ENCODE results near the gene CACNB4. TPM values are rescaled to one million over a fixed set of nuclear protein-coding genes. Genes with fewer than 3 reads are reported as not detected.
"Not testable (repeated sequence)": the region's sequence is repeated elsewhere in the genome, so short reads cannot be mapped to it uniquely, and the experiment has no call there.

The CACNB4 gene
- total RNA-seq, 1 donor from 2014 or later, result 0.14 TPM

DNA sequence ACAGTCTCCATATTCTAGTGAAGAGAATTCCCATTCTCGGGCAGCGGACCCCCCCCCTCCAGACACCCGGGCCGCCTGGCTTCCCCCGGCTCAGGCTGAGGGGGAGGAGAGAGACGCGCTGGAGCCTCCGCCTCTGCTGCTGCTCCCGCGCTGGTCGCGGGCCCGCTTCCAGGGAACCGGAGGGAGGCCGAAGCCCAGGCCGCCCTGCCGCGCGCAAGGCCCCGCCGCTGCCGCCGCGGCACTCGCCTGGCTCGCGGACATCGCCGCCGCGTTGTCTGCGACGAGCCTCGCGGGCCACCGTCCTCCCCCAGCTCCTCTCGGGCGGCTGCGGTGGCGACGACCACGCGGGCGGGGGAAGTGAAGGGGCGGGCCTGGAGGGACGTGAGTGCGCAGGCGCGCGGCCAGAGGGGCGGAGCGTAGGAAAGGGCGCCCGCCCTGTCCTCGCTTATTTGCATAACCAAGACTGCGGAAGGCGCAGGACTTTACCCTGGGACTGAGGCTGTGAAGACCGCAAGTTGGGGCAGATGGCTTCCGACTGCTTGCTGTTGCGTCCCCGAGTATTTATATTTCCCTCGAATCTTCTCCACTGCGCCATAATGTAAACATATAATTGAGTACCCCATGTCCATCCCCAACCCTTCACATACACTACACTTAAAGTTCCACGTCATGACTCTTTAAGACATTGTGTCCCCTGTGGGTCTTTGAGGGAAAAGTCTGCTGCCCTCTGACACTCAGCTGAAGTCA is 270.5 kb downstream of the CACNB4 start, which contains the start of gene ARL5A:
Gene ARL5A, minus strand, starts transcription at position 279 of the 747 bp plus-strand sequence. Its CDS starts 245 bp downstream, at position 34.
- intact Hi-C loops (cut with micrococcal nuclease), result loop anchor here (1.0 to 10.0 kb wide), 6 partner anchors 8 to 889 kb away; partner anchors contain the start of genes PRPF40A and RBM43

DNA sequence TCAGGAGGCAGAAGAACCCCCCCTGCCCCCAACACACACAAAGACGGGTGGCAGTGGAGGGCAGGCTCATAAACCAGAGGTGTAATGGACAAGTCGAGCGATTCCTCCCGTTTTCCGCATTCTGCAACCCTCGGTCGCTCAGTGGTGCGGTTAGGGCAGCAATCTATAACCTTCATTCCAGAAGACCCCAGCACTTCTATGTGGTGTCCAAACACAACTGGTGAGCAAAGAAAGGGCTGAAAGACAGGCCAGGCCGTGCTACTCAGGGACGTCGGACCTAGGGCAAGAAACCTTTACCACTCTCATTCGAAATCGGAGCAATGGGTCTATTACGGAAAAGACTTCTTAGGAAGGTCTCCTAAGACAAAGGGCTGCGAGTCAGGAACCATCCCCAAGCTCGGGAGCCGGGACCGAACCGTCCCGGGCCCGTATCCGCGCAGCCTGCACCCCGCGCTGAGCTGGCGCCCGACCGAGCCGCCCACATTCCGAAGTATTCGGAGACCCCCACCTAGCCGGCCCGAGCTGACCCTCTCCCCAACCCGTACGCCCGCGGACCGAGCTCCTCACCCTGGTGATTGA is 271.2 kb downstream of the CACNB4 start:
- intact Hi-C loops (cut with micrococcal nuclease), result loop anchor here (1.0 to 10.0 kb wide), 9 partner anchors 7 to 890 kb away; partner anchors contain the start of genes PRPF40A and RBM43

DNA sequence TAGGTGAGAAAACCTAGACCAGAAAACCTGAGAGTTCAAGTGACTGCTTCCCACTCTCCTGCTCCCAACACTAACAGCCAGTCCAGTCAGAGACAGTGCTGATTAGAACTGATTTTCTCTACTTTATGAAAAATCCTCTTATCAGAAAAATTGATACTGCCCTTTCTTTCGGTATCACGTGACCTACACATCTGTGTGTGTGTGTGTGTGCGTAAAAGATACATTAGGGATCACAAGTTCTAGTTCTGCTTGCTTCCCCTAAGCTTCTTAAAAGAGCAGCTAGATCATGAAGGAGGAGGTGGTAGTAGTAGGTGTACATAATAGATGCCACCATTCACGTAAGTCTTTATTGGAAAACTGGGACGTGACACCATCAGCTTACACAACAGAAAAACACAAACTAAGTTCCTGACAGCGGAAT is 272.1 kb downstream of the CACNB4 start:
- intact Hi-C loops (cut with micrococcal nuclease), result loop anchor here (1.0 to 10.0 kb wide), 5 partner anchors 14 to 412 kb away; no protein-coding TSS in a partner anchor

DNA sequence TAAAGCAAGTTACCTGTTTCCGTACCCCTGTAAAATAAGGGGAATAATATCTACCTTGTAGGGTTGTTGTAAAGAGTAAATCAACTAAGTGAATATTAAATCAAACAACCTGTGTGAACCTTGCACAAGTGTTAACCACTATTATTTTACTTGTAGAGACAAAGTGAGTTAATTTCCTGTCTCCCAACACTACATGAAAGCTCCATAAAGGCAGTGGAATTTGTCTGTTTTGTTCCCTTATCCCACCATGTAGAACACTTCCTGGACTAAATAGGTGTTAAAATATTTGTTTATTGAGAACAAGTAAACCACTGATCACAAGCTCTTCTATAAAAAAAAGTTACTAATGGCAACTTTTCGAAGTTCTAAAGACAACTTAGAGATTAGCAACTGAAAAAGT is 274.0 kb downstream of the CACNB4 start:
- intact Hi-C loops (cut with micrococcal nuclease), result loop anchor here (5.0 to 10.0 kb wide), 2 partner anchors 202 to 410 kb away; no protein-coding TSS in a partner anchor

DNA sequence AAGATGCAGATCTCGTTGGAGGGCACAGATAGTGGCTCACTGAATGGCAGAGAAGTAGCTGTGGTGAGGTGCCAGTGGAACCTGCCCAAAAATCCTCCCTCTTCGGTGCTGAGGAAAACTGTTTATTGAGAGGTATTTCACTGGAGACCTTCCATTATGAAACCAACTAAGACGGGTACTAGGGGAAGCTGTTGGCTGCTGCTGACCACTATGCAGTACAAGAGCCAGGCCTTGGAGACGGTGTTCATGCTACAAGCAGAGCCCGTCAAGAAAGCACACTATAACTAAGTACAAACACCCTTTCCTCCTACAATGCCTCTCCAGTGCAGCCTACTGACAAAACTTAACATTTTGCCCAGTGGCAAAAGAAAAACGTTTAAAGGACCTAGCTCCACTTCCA is 275.2 kb downstream of the CACNB4 start:
- intact Hi-C loops (cut with micrococcal nuclease), result loop anchor here (10.0 kb wide), 1 partner anchor 409 kb away; no protein-coding TSS in a partner anchor

DNA sequence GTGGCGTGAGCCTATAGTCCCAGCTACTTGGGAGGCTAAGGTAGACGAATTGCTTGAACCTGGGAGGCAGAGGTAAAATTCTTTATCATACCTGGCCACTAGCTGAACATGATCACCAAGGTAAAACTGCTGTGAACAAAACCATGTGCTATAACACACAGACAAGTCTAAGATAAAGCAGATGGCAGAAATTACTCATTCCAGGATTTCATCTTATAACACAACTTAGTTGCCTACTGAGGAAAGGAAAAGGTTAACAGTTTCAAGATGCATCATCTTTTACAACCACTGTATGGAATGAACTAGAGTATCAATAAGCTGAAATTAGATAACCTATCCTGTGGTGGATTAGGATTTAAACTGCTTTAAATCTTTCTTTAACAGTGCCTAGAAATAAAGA is 278.9 kb downstream of the CACNB4 start:
- intact Hi-C loops (cut with micrococcal nuclease), result loop anchor here (1.0 to 10.0 kb wide), 2 partner anchors 8 to 405 kb away; partner anchors contain the start of gene ARL5A

DNA sequence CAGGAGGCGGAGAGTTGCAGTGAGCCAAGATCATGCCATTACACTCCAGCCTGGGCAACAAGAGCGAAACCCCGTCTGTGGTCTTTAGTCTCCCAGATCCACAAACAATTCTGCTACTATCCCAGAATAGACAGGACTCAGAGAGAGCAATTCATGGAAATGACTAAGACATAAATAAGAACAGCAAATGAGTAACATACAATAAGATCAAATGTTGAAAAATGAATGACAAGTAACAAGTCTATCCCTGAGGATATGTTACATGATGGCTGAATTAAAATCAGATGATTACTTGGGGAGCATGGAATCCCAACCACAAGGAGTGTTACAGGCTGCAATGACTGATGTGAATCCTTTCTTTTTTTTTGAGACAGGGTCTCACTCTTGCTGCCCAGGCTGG is 280.9 kb downstream of the CACNB4 start:
- intact Hi-C loops (cut with micrococcal nuclease), result no loop called here

DNA sequence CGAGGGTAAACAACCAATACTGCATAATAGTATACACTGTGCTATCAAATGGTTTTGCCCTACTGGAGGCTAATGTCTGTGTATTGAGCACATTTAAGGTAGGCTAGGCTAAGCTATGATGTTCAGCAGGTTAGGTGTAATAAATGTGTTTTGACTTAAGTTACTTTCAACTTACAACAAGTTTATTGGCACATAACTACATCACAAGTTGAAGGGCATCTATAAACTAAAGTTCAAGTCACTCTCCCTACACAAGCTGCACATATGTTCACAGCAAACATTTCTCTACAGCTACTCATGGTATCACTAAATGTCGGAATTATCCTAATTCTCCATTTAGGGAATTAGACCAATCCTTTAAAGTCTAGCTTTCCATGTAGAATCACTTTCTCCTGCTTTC is 282.0 kb downstream of the CACNB4 start:
- intact Hi-C loops (cut with micrococcal nuclease), result no loop called here

DNA sequence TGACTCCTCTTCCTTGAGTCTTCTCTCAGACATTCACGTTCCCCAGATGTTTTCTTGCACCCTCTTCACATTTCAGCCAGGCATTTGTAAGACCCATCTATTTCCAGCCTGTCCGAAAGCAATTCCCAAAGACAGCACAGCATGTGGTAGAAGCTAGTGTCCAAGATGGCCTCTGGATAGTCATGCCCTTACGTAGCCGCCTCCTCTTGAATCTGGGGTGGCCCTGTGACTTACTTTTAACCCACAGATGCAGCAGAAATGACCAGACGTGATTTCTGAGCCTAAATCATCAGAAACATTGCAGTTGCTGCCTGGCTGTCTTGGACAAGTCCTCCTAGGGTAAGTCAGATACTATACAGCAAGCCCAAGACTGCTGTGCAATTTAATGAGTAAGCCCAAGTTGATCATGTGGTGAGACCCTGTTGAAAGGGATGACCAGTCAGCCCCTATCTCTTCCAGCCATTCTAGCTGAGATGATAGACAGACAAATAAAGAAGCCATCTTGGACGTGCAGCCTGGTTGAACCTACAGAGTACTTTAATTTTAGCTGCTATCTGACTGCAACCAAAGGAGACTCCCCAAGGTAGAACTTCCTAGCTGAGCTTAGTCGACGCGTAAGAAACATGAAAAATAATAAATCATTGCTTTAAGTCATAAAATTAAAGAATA is 282.9 kb downstream of the CACNB4 start:
- intact Hi-C loops (cut with micrococcal nuclease), result no loop called here

DNA sequence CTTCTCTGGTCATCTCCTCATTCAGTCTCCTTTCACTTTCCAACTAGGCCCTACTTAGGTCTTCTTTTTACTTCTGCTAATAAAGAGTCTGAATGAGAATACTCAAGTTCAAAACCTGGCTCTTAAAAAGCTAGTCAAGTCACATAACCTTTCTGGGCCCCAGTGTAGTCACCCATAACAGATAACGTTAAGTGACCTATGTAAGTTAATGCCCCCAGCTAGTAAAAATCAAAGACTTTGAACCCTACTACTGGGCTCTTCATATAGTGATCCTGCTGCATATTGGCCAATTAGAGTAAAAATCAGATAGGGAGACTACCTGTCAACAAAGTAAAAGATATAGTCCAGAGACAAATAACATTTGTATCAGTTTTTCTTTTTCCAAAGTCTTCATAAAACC is 288.4 kb downstream of the CACNB4 start:
- intact Hi-C loops (cut with micrococcal nuclease), result no loop called here

DNA sequence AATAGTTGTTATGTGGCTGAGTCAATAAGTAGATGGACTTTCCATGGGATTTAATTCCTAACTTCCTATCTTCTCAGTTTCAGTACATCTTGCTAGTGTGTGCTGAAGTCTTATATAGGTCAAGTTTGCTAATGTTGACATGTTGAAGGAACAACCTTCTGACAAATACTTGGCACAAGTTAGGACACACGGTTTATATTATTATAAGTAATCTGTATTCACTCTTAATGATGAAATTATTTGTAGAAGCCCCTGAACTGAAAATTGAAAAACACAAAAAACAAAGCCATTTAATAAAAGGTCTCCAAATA is 289.8 kb downstream of the CACNB4 start:
- intact Hi-C loops (cut with micrococcal nuclease), result no loop called here

DNA sequence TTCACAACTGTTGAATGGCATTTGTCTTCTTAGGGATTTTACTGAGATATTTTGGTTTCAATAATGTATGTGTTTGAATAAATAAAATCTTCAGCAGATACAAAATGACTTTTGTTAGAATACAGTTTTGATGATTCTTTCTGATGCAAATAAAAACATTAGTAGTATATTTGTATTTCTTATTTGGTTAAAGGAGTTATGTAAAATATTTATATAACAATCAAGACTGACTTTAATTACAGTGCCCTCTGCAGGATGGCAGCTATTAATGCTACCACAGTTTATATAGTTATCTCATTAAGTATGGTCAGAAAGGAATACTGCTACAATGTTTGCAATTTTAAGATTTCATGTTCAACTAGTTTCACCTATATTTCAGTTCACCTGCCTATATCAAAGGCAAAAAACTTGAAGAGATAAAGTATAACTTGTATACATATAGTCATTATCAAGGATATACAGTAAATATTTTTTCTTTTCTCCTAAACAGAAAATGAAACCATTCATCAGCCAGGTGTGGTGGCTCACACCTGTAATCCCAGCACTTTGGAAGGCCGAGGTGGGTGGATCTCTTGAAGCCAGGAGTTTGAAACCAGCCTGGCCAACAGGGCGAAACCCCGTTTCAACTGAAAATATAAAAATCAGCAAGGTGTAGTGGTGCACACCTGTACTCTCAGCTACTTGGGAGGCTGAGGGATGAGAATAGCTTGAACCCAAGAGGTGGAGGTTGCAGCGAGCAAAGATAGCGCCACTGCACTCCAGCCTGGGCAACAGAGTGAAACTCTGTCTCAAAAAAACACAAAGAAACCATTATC is 290.4 kb downstream of the CACNB4 start:
- intact Hi-C loops (cut with micrococcal nuclease), result no loop called here

DNA sequence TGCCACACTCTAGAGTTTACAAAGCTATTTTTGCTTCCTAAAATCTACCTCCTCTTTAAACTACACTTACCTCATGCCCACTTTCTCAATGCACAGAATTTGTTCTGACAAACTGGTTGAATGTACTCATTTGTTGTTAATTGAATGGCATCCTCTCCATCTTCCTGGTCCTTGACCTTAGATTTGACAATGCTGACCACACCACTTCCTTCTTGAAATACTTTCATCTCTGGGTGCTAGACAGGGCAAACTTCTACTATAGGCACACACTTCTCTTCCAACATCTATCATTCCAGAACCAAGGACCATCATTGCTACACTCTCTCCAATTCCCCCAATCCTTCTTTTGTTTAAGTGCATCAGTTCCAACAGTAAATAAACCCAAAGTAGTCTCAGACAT is 292.9 kb downstream of the CACNB4 start:
- intact Hi-C loops (cut with micrococcal nuclease), result no loop called here

DNA sequence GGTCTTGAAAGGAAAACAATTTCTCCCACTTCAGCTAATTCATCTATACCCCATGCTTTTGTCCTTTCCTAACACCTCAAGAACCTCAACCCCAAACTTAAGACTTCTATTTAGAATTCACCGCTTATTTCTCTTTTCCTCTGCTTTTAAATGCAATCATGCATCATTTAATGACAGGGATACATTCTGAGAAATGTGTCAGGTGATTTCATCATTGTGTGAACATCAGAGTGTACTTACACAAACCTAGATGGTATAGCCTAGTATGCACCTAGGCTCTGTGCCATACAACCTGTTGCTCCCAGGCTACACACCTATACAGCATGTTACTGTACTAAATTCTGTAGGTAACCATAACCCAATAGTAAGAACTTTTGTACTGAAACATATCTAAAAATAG is 293.5 kb downstream of the CACNB4 start:
- intact Hi-C loops (cut with micrococcal nuclease), result no loop called here

DNA sequence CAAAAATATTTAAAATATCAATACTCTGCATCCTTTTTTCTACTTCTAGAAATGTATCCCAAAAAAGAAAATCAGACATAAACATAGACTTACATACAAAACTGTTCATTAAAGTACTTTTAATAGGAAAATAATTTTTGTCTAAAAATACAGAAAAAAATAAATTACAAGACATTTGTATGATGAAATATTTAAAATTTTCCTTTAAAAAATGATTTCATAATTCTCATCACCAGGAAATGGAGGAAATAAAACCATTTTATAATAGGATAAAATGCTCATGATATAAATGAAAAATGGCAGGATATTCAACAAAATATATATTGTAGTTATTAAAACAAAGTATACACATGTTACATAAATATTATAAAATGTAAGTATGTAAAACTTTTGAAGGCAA is 295.0 kb downstream of the CACNB4 start:
- intact Hi-C loops (cut with micrococcal nuclease), result no loop called here

DNA sequence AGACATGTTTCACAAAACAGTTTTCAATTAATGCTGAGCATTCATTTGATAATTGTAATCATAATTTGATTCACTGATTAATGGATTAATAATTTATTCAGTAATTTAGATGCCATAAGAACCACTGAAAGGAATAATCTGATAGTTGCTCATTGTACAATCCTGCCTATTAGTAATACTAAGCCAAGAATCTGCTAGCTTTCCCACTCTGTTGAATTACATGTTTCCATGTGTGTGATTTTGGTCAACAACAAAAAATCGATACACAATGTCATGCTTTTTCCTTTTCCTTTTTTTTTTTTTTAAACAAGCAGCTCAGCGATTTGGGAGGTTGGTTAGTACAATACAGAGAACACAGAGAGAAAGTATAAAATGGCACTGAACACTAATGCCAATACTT is 296.5 kb downstream of the CACNB4 start:
- intact Hi-C loops (cut with micrococcal nuclease), result no loop called here

DNA sequence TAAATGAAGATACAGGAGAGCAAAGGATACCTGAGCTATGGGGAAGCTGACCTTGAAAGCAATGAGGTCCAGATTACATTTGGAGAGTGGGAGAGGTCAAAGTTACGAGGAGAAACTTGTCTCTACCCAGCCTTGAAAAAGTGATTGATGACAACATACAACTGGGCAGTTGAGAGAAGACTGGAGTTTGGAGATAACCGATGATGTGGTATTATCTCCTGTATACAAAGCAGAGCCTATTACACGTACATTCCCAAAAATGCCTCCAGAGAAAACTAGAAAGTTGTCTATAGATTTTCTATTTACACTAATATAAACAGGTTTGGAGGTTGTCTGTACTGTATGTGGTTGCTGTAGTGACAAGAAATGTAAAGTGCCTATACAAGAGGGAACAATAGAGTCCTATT is 299.0 kb downstream of the CACNB4 start:
- intact Hi-C loops (cut with micrococcal nuclease), result no loop called here

DNA sequence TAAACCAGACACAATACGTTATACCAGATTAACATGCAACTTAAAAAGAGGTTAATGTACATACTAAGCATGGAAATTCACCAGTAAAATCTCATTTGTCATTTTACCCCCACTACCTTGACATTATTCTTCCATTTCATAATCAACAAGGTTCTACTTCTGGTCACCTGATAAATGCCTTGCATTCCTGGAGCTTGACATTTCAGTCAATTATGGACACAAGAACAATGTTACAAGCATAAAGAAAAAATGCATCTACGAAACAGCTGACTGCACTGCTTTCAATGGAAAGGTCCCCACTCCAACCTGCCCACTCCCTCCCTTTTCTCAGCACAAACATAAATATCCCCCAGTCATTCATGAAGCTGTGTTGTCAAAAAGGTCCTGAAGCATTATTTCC is 302.1 kb downstream of the CACNB4 start:
- intact Hi-C loops (cut with micrococcal nuclease), result no loop called here

DNA sequence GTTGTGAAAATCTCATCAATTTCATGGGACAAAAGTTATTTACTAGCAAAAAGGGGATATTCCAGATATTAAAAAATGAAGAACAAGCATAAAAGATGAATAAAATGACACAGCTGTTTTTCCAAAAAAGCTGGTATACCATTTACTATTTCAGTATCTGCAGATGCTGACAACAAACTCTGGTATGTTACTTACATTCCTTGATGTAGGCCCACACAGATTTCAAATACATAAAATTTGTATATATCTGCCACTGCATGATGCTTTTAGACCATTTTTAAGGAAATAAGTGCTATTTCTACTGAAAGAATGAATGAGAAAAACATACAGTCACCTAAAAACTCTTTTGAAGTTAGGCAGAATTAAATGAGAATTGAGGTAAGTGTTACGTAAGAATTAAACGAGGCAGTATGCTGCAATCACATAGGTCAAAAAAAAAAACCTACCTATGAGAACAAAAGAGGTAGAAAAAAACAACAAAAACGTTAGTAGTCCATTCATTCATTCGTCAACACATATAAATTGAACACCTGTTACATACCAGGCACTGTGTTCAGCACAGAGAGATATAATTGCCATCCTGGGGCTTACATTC is 303.1 kb downstream of the CACNB4 start:
- intact Hi-C loops (cut with micrococcal nuclease), result no loop called here

DNA sequence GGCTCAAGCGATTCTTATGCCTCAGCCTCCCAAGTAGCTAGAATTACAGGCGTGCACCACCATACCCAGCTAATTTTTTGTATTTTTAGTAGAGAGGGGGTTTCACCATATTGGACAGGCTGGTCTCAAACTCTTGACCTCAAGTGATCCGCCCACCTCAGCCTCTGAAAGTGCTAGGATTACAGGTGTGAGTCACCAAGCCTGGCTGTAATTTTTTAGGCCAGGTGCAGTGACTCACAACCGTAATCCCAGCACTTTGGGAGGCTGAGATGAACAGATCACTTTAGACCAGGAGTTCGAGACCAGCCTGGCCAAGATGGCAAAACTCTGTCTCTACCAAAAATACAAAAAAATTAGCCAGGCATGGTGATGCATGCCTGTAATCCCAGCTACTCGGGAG is 304.4 kb downstream of the CACNB4 start:
- intact Hi-C loops (cut with micrococcal nuclease), result not testable (repeated sequence)

DNA sequence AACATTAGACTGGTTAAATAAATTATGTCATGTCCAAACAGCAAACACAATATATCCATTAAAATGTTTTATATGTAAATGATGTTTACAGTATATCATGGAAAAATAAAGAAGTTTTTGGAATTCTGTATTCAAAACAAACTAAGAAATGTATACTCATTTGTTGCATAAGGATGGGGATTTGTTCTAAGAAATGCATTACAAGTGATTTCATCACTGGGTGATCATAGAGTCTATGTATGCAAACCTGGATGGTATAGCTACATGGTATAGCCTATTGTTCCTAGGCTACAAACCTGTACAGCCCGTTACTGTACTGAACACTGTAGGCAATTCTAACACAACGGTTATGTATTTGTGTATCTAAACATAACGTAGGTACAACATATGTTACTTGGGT is 305.7 kb downstream of the CACNB4 start:
- intact Hi-C loops (cut with micrococcal nuclease), result no loop called here

All from T-helper 2 cell treated with Interferon-gamma antibody and Interleukin-4, amounts not matched to agents 100 ng/mL and 5 ng/mL, for 36 hours (primary cell).